ENCODE data around the gene MOB3B.
A peak's percentile ranks its signal among the peaks of the same experiment; 100 is the strongest.

Gene MOB3B

DNA sequence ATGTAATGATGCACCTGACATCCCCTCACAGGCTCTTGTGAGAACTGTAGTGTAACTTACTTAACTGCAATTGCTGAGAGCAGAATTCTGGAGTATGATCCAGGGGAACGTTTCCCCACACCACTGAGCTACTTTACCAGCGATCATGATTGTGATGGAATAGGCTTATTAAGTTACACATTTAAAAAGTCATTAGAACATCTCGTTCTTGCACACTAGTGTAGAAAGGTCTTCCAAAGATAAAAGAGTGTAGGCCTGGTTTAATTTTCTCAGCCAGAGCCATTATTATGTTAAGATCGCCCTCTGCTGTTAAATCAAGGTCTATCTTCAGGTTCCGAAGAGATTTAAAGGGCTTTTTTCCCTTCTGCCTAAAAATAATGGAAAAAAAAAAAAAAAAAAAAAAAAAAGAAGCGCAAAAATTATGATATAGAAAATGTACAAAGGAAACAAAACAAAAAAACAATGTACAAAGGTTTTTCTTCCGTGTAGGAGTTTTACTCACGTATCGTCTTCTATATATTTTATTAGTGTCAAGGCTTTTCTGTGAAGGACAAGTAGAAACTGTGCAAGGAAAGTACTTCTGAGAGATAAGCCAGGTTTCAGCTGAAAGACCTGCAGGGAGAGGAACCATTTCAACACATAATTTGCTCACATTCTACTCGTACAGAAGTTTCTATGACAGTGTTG, 18.6 kb upstream of the MOB3B start:
- in situ Hi-C loops (cut with HindIII; ENCODE audit: low sequenced_read_pairs): no loop called here
- no peak overlapping the region for H3K4me3 ChIP-seq (ENCODE audit: low read depth, low read length)
- peak; percentile 58 for DNase-seq (ENCODE audit: low read depth, low spot score)
- TF ChIP-seq, protein P1, sequence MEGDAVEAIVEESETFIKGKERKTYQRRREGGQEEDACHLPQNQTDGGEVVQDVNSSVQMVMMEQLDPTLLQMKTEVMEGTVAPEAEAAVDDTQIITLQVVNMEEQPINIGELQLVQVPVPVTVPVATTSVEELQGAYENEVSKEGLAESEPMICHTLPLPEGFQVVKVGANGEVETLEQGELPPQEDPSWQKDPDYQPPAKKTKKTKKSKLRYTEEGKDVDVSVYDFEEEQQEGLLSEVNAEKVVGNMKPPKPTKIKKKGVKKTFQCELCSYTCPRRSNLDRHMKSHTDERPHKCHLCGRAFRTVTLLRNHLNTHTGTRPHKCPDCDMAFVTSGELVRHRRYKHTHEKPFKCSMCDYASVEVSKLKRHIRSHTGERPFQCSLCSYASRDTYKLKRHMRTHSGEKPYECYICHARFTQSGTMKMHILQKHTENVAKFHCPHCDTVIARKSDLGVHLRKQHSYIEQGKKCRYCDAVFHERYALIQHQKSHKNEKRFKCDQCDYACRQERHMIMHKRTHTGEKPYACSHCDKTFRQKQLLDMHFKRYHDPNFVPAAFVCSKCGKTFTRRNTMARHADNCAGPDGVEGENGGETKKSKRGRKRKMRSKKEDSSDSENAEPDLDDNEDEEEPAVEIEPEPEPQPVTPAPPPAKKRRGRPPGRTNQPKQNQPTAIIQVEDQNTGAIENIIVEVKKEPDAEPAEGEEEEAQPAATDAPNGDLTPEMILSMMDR (IDR thresholded peaks at IDR 0.05; ENCODE audit: low read depth, low read length): peak; percentile 49

DNA sequence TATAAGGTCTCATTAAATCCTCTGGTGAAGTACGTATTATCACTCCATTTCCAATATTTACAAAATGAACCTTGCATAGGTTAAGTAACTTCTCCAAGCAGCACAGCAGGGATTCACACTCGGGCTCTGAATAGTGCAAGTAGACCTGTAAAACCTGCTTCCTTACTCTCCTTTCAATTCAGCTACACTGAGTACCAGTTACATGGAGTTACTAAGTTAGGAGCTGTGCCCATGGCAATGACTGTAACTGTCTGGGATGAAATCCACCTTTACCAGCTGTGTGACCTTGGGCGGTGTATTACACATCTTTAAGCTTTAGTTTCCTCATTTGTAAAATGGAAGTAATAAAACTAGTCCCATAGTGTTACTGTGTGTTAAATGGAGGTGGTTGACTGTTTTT, 15.9 kb upstream of the MOB3B start:
- in situ Hi-C loops (cut with HindIII; ENCODE audit: low sequenced_read_pairs): no loop called here
- DNase-seq (ENCODE audit: low read depth, low spot score): no peak
- H3K4me3 ChIP-seq (ENCODE audit: low read depth, low read length): no peak overlapping the region
- TF ChIP-seq, protein P1 (IDR thresholded peaks at IDR 0.05; ENCODE audit: low read depth, low read length): no peak

DNA sequence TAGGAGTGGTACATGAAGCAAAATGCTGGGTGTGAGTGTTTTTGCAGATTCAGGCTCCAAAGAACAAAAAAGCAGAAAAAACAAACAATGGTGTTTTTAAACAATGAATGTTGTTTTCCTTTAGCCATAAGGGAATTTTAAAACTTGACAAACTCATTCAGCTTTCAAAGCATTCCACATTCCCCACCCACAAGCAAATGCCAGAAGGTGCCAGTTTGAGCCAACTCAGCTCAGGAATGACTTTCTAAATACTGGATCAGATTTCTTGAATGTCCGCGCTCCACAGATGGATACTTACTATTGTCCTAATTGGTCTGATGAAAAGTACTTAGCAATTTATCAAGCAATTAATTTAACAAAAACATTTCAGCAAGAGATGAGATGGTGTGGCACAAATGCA, 12.9 kb upstream of the MOB3B start:
- TF ChIP-seq, protein P1 (IDR thresholded peaks at IDR 0.05; ENCODE audit: low read depth, low read length): no peak
- H3K4me3 ChIP-seq (ENCODE audit: low read depth, low read length): no peak overlapping the region
- no peak for DNase-seq (ENCODE audit: low read depth, low spot score)
- in situ Hi-C loops (cut with HindIII; ENCODE audit: low sequenced_read_pairs): no loop called here

DNA sequence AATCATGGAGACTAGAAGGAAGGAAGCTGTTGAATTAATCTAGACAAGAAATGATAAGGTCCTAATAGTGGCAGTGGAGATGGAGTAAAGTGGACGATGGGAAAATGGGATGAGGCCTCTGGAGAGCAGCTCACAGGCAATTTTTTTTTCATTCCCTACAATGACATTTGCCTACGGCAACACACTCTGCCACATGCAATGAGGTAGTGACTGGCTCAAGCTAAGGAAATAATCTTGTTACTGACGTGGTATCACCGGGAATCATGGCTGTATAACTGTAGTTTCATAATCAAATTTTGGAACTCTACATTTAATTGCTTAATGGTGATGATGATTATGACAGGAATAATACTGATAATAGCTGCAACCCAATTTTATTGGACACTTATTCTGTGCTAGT, 12.1 kb upstream of the MOB3B start:
- in situ Hi-C loops (cut with HindIII; ENCODE audit: low sequenced_read_pairs): no loop called here
- H3K4me3 ChIP-seq (ENCODE audit: low read depth, low read length): no peak overlapping the region
- no peak for DNase-seq (ENCODE audit: low read depth, low spot score)
- TF ChIP-seq, protein P1 (IDR thresholded peaks at IDR 0.05; ENCODE audit: low read depth, low read length): no peak

GRCh38 chr9:27540502-27540901, 10.9 kb upstream of the MOB3B start:
- TF ChIP-seq, protein P1 (IDR thresholded peaks at IDR 0.05; ENCODE audit: low read depth, low read length): no peak
- no peak overlapping the region for H3K4me3 ChIP-seq (ENCODE audit: low read depth, low read length)
- DNase-seq (ENCODE audit: low read depth, low spot score): no peak
- in situ Hi-C loops (cut with HindIII; ENCODE audit: low sequenced_read_pairs): no loop called here

DNA sequence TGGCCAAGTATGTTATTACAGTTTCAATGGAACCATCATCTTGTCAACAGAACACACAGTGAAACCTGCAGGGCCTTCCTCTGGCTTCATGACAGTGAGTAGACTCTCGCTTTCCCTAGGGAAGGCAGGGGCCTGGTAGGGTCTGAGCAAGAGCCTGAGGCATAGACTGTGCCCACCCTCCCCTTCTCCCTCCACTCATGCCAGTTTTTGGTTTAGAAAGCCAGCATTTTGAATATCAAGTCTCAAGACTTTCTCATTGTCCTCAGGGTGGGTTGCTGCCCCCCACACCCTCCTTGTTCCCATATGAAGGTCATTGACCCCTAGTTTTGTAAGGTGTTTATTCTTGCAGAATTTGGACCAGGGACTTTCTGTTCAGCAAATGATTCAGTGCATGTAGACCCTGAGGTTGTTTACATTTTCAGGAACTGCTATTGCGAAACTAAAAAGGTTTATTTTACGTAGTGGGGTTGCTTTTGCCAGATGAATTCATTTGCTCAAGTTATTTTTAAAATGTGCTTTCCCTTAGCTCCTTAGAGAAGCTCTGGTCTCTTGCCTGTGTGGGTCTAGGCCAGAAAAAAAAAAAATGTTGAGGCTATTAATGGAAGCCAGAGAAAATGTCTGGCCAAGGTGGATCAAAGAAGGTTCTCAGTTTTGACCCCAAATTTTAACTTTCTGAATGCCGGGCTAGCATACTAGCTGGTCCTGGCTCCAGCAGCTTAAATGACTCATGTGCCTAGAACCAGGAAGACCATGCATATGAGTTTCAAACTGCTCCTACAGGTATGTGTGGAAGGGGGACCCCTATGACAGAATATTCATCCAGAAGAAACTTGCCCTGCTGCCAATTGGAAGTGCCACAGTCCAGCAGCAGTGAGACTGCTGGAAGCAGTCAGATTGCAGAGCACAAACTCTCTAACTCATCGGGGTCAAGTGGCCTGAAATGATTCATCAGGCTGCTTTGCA, 10.1 kb upstream of the MOB3B start:
- DNase-seq (ENCODE audit: low read depth, low spot score): peak; percentile 46
- TF ChIP-seq, protein P1 (IDR thresholded peaks at IDR 0.05; ENCODE audit: low read depth, low read length): no peak
- in situ Hi-C loops (cut with HindIII; ENCODE audit: low sequenced_read_pairs): no loop called here
- H3K4me3 ChIP-seq (ENCODE audit: low read depth, low read length): no peak overlapping the region
